MCF 10A (cell line): Measurements from ENCODE around the gene ASPG. TPM values are rescaled to one million over a fixed set of nuclear protein-coding genes. Genes with fewer than 3 reads are reported as not detected.

Experiments used
- BruUV-seq: library from RNA; stranded (reverse); fragments of 400-500 nt; replicated peaks from 2 replicates; lab custom pipeline; 2021; lab: Mats Ljungman, UMichigan
- CTCF ChIA-PET: fragments of 300-600 bp; sonication (Branson Sonifier 250); formaldehyde crosslinking; extraction: SDS; loops from one replicate; lab custom pipeline; 2021; ENCODE audit warnings: antibody characterized with exemption, inconsistent platforms; lab: Yijun Ruan, JAX
- POLR2A ChIA-PET: fragments of 300-600, 350-650 bp; sonication (Branson Sonifier 250); formaldehyde crosslinking; extraction: SDS; loops from one replicate; lab custom pipeline; 2020; ENCODE audit warnings: antibody characterized with exemption, inconsistent platforms; lab: Yijun Ruan, JAX
- DNase-seq: peaks from one replicate; pipeline ENCODE4 v3.0.0-alpha.2; 2018; ENCODE audit not compliant: unreplicated experiment
- H3K27ac Mint-ChIP-seq: one replicate; pipeline ENCODE4 v1.8.0; 2022; ENCODE audit warnings: mild to moderate bottlenecking, low read depth, mixed read lengths; ENCODE audit not compliant: unreplicated experiment
- H3K27me3 Mint-ChIP-seq: one replicate; pipeline ENCODE4 v1.8.0; 2022; ENCODE audit warnings: mixed read lengths; ENCODE audit not compliant: insufficient read depth, unreplicated experiment
- H3K36me3 Mint-ChIP-seq: one replicate; pipeline ENCODE4 v1.8.0; 2022; ENCODE audit warnings: mild to moderate bottlenecking, moderate library complexity, mixed read lengths; ENCODE audit not compliant: insufficient read depth, unreplicated experiment
- H3K4me1 Mint-ChIP-seq: one replicate; pipeline ENCODE4 v1.8.0; 2022; ENCODE audit warnings: mixed read lengths; ENCODE audit not compliant: insufficient read depth, unreplicated experiment
- H3K4me3 Mint-ChIP-seq: one replicate; pipeline ENCODE4 v1.8.0; 2022; ENCODE audit warnings: mild to moderate bottlenecking, moderate library complexity, mixed read lengths; ENCODE audit not compliant: unreplicated experiment
- H3K9me3 Mint-ChIP-seq: one replicate; pipeline ENCODE4 v1.8.0; 2022; ENCODE audit warnings: mixed read lengths; ENCODE audit not compliant: unreplicated experiment
- intact Hi-C: fragments of 100-400 bp; cut with micrococcal nuclease; formaldehyde crosslinking; loops from 2 replicates; pipeline ENCODE4 v1.14.1; 2022
- total RNA-seq: library from RNA; stranded (reverse); gene quantifications from 2 replicates; pipeline ENCODE4 v1.2.3, GENCODE V29; 2022
- TF ChIP-seq, protein P1 (sequence below): fragments of 200-600 bp; IDR thresholded peaks from one replicate; pipeline ENCODE4 v1.8.0; 2022; ENCODE audit warnings: antibody characterized with exemption, mild to moderate bottlenecking; ENCODE audit not compliant: unreplicated experiment

Gene ASPG
- total RNA-seq, 1 experiment from 2014 or later, result 0.12 TPM

DNA sequence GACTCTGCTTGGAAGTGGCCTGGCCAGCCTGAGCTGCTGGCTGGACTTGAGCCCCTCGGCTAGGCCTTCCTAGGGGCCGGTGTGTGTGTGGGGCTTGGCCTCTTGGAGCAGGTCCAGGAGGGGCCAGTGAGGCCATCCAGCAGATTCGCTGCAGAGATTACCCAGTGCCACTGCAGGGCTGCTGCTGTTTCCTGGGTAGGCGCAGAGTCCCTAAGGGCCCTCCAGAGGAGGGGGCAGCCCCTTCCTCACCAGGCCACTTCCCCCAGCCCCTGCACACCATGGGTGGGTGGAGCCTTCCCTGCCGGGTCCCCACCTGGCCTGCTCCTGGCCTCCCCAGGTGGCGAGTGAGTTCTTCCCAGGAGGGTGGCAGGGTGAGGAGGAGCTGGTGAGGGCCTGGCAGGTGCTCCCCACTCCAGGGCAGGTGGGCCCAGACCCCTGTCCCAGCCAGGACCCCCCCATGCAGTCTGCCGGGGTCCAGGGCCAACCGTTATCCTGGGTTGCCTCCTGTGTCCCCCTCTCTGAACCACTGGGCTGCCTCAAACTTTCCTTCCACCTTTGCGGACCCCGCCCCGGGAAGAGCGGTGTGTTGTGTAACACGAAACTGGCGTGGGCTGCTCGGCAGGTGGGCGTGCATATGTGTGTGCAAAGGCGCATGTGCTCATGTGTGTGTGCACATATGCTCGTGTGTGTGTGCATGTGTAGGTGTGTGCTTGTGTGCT, 25.1 kb downstream of the ASPG start:
- no peaks in the 10 kb centered on the region for H3K27me3 Mint-ChIP-seq
- TF ChIP-seq, protein P1, sequence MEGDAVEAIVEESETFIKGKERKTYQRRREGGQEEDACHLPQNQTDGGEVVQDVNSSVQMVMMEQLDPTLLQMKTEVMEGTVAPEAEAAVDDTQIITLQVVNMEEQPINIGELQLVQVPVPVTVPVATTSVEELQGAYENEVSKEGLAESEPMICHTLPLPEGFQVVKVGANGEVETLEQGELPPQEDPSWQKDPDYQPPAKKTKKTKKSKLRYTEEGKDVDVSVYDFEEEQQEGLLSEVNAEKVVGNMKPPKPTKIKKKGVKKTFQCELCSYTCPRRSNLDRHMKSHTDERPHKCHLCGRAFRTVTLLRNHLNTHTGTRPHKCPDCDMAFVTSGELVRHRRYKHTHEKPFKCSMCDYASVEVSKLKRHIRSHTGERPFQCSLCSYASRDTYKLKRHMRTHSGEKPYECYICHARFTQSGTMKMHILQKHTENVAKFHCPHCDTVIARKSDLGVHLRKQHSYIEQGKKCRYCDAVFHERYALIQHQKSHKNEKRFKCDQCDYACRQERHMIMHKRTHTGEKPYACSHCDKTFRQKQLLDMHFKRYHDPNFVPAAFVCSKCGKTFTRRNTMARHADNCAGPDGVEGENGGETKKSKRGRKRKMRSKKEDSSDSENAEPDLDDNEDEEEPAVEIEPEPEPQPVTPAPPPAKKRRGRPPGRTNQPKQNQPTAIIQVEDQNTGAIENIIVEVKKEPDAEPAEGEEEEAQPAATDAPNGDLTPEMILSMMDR, result no peak
- intact Hi-C loops, result no loop called here
- no peak for DNase-seq
- H3K9me3 Mint-ChIP-seq, result no peaks in the 10 kb centered on the region
- CTCF ChIA-PET, result interaction anchor here (0.6 to 0.7 kb wide), 2 partner anchors 56 to 454 kb away, joined by 3 to 5 read pairs; no protein-coding TSS in a partner anchor
- no peaks in the 10 kb centered on the region for H3K36me3 Mint-ChIP-seq
- POLR2A ChIA-PET, result no interaction called here
- H3K4me3 Mint-ChIP-seq, result no peak overlapping the region
- H3K27ac Mint-ChIP-seq, result no peak overlapping the region
- no peaks in the 10 kb centered on the region for H3K4me1 Mint-ChIP-seq
- BruUV-seq, result no TSS peak

DNA sequence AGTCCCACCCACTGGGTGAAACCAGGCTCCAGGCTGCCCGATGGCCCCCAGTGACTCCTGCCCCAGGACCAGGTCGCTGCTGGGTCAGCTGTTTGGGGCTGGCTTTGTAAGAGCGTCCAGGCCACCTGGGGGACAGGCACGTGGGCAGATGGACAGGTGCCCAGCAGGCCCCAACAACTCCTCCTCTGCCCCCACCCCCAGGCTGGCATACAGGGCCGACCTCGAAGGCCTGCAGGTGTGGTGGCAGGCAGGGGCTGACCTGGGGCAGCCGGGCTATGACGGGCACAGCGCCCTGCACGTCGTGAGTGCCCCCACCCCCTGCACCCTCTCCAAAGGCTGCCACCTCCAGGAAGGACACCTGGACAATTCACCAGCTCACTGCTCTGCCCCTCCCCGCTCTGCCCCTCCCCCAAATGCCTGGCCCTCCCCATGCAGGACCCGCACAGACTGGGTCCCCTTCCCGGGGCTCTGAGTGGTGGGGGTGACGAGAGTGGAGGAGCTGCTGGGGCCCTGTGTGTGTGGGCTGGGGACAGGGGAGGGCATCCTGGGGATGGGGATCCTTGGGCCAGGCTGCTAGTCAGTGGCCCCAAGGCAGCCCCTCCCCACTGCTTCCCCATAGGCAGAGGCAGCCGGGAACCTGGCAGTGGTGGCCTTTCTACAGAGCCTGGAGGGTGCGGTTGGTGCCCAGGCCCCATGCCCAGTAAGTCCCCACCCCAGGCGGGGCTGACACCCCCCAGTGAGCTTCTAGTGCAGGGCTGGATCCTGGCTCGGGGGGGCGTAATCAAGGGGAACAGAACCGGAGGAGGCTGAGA, 26.0 kb downstream of the ASPG start:
- Mint-ChIP-seq H3K27ac (no peak overlapping the region), H3K9me3 (no peaks in the 10 kb centered on the region), H3K4me3 (no peak overlapping the region), H3K4me1 (no peaks in the 10 kb centered on the region), H3K27me3 (no peaks in the 10 kb centered on the region), H3K36me3 (no peaks in the 10 kb centered on the region)
- POLR2A ChIA-PET, result no interaction called here
- intact Hi-C loops, result no loop called here
- CTCF ChIA-PET, result no interaction called here
- no peak for DNase-seq
- BruUV-seq, result no TSS peak
- TF ChIP-seq, protein P1, result no peak

DNA sequence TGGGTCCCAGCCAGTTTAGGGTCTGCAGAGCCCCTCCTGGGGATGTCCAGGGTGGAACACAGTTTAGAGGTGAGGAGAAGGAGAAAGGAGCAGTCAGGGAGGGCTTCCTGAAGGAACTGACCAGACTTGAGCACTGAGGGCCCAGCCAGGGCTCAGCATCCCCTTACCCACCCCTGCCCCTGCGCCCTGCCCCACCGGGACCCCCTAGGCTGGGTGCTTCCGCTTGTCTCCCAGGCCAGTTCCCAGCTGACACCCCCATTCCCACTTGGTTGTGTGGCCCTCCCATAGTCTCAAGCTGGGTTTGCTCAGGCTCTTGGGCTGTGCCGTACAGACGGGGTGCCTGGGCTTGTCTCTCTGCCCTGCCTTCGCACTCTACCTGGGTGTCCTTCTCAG, 26.6 kb downstream of the ASPG start:
- POLR2A ChIA-PET, result no interaction called here
- TF ChIP-seq, protein P1, result no peak
- no peaks in the 10 kb centered on the region for H3K9me3 Mint-ChIP-seq
- no peak for DNase-seq
- no peaks in the 10 kb centered on the region for H3K27me3 Mint-ChIP-seq
- intact Hi-C loops, result no loop called here
- H3K36me3 Mint-ChIP-seq, result no peaks in the 10 kb centered on the region
- no peak overlapping the region for H3K4me3 Mint-ChIP-seq
- CTCF ChIA-PET, result no interaction called here
- no peaks in the 10 kb centered on the region for H3K4me1 Mint-ChIP-seq
- BruUV-seq, result no TSS peak
- H3K27ac Mint-ChIP-seq, result no peak overlapping the region
